HepG2 (cell line): Measurements from ENCODE around the gene TAS2R19. TPM values are rescaled to one million over a fixed set of nuclear protein-coding genes. Genes with fewer than 3 reads are reported as not detected.

Source experiments
- ATAC-seq: fragments of 200-7000 bp; cut with Tn5 transposase; 3 replicates; pipeline ENCODE4 v1.9.1; 2020; ENCODE audit warnings: mild to moderate bottlenecking, moderate library complexity
- BruUV-seq: library from RNA; stranded (reverse); fragments of 400-500 nt; replicated peaks from 2 replicates; lab custom pipeline; 2021; lab: Mats Ljungman, UMichigan
- CTCF ChIA-PET: fragments of 300-600 bp; formaldehyde crosslinking; extraction: SDS; loops from one replicate; lab custom pipeline; 2021; ENCODE audit warnings: low total read pairs, inconsistent platforms, low intra/inter-chr PET ratio; lab: Yijun Ruan, JAX
- POLR2A ChIA-PET: fragments of 350-600 bp; sonication (Branson Sonifier 250); formaldehyde crosslinking; loops from one replicate; lab custom pipeline; 2020; ENCODE audit warnings: antibody characterized with exemption, inconsistent platforms; lab: Yijun Ruan, JAX
- DNase-seq: peaks from one replicate; pipeline ENCODE4 v3.0.0-alpha.2; 2015; ENCODE audit warnings: low spot score
- FAIRE-seq: peaks from 3 replicates; lab custom pipeline; 2011; peaks lifted over from hg19 to GRCh38; lab: Jason Lieb, UNC
- H2AFZ ChIP-seq: one replicate; pipeline ENCODE4 v1.6.1; 2011; ENCODE audit warnings: low read length, inconsistent platforms
- H3K27ac ChIP-seq: fragments of 300-600 bp; 3 replicates; pipeline ENCODE4 v1.8.0; 2011; ENCODE audit warnings: mixed run types, mild to moderate bottlenecking, mixed read lengths, low read length, inconsistent platforms; ENCODE audit not compliant: insufficient read depth; ENCODE audit errors: extremely low read length
- H3K27me3 ChIP-seq, 2 experiments: fragments of 200-600 bp in 1 of 2; 2 replicates in 1 of 2; 3 replicates in 1 of 2; pipeline versions ENCODE4 v1.6.0 to v1.8.0; 2011; ENCODE audit warnings: low read length in 2 of 2, mild to moderate bottlenecking in 2 of 2, moderate library complexity in 2 of 2, inconsistent platforms in 1 of 2; ENCODE audit not compliant: insufficient read depth in 2 of 2, control insufficient read depth in 1 of 2
- H3K36me3 ChIP-seq, 2 experiments: fragments of 200-600 bp in 1 of 2; replicated peaks in 1 of 2; 2 replicates in 1 of 2; 3 replicates in 1 of 2; pipeline versions ENCODE4 v1.5.1 to v1.8.0; 2011; ENCODE audit warnings: low read length in 2 of 2, inconsistent platforms in 1 of 2; ENCODE audit not compliant: insufficient read depth in 2 of 2, control insufficient read depth in 1 of 2
- H3K4me1 ChIP-seq: 2 replicates; pipeline ENCODE4 v1.5.1; 2012; ENCODE audit warnings: low read length, inconsistent platforms; ENCODE audit not compliant: insufficient read depth
- H3K4me2 ChIP-seq: 2 replicates; pipeline ENCODE4 v1.6.0; 2011; ENCODE audit warnings: low read depth, low read length, inconsistent platforms
- H3K4me3 ChIP-seq, 3 experiments: fragments of 200-600 bp in 1 of 3; sonication (generic), shearing (Covaris generic) in 1 of 3; replicated peaks in 1 of 3; 2 replicates each; pipeline ENCODE4 v1.5.1; 2011 to 2016; ENCODE audit warnings: low read length in 3 of 3, inconsistent platforms in 2 of 3, low read depth in 2 of 3, mild to moderate bottlenecking in 2 of 3, control low read depth in 1 of 3, mixed read lengths in 1 of 3; ENCODE audit not compliant: insufficient read depth in 1 of 3
- H3K79me2 ChIP-seq: one replicate; pipeline ENCODE4 v1.6.1; 2011; ENCODE audit warnings: low read length, inconsistent platforms; ENCODE audit not compliant: insufficient read depth
- H3K9ac ChIP-seq: 2 replicates; pipeline ENCODE4 v1.6.0; 2011; ENCODE audit warnings: mild to moderate bottlenecking, low read depth, low read length, inconsistent platforms; ENCODE audit not compliant: insufficient read depth
- H3K9me3 ChIP-seq: 2 replicates; pipeline ENCODE4 v1.5.1; 2012; ENCODE audit warnings: mild to moderate bottlenecking, low read length
- H4K20me1 ChIP-seq: 2 replicates; pipeline ENCODE4 v1.6.0; 2011; ENCODE audit warnings: inconsistent platforms, mild to moderate bottlenecking, low read length, moderate library complexity; ENCODE audit not compliant: insufficient read depth
- NR0B2 ChIP-seq: sonication (generic); formaldehyde crosslinking; IDR thresholded peaks from 2 replicates; pipeline ENCODE4 v1.4.0; 2020; ENCODE audit warnings: mild to moderate bottlenecking, missing genetic modification reagents
- SRY ChIP-seq: sonication (generic); formaldehyde crosslinking; IDR thresholded peaks from 2 replicates; pipeline ENCODE4 v1.8.0; 2022; ENCODE audit warnings: mild to moderate bottlenecking, missing genetic modification reagents
- ZBTB49 ChIP-seq: sonication (generic); formaldehyde crosslinking; IDR thresholded peaks from 2 replicates; pipeline ENCODE4 v1.4.0; 2020; ENCODE audit warnings: missing genetic modification reagents, borderline replicate concordance
- ZNF451 ChIP-seq: sonication (generic); formaldehyde crosslinking; IDR thresholded peaks from 2 replicates; pipeline ENCODE4 v1.5.0; 2020; ENCODE audit warnings: mild to moderate bottlenecking, missing genetic modification reagents
- ZSCAN29 ChIP-seq: sonication (generic); formaldehyde crosslinking; conservative IDR thresholded peaks from 2 replicates; pipeline ENCODE4 v1.4.0; 2020; ENCODE audit warnings: mild to moderate bottlenecking, missing genetic modification reagents
- WGBS: methylation state at CpG from one replicate; pipeline ENCODE4 v1.1.6; 2017; ENCODE audit warnings: low lambda C conversion rate; 5-methylcytosine and 5-hydroxymethylcytosine counted together
- in situ Hi-C: cut with HindIII; loops from 2 replicates; pipeline ENCODE4 v1.10.0; 2017; ENCODE audit warnings: low pct_unique_long_range_greater_than_20kb; ENCODE audit not compliant: extremely low pct_ligation_motif_present
- intact Hi-C: fragments of 100-400 bp; cut with micrococcal nuclease; formaldehyde crosslinking; loops from one replicate; pipeline ENCODE4 v1.10.0; 2022; ENCODE audit not compliant: unreplicated experiment
- polyA plus RNA-seq, 8 experiments: library from polyadenylated mRNA; depleted of rRNA in 3 of 8; stranded (reverse) in 7 of 8; unstranded in 1 of 8; fragments of >200 nt; fragmentation: Illumina TruSeq in 4 of 8; extraction: Trizol in 4 of 8; gene quantifications; 2 replicates each; pipeline versions ENCODE4 v1.2.1 to v1.2.3, GENCODE V29; 2011 to 2016; ENCODE audit warnings: low read depth in 4 of 8, missing spikeins in 1 of 8, mixed read lengths in 1 of 8; ENCODE audit not compliant: insufficient read depth in 1 of 8
- total RNA-seq, 5 experiments: library from RNA; depleted of rRNA; stranded (reverse); fragments of >200 nt; fragmentation: Illumina TruSeq; extraction: Trizol; gene quantifications; 2 replicates each; pipeline ENCODE4 v1.2.3, GENCODE V29; 2016; ENCODE audit warnings: low read depth in 1 of 5

TAS2R19 gene
- total and polyA plus RNA-seq, 2 of the 13 experiments (the other 11 are each of a cell fraction or from before 2014, with no cell fraction given): 0.62 to 5.3 TPM

GRCh38 chr12:11069854-11070365 lies 47.5 kb upstream of the TAS2R19 start:
- Histone ChIP-seq H3K4me2 (no peak overlapping the region), H3K9ac (no peak overlapping the region), H3K27me3 (no peaks in the 10 kb centered on the region; a peak in 1 of 5 replicates), H3K4me1 (peaks cover 26% of the 10 kb centered on the region), H3K4me3 (no peak overlapping the region)
- 85% methylated on average over 5 of the region's 5 CpGs for WGBS
- CTCF ChIA-PET: no interaction called here
- TF ChIP-seq ZSCAN29 (CRISPR knock-in tag) (no peak), NR0B2 (CRISPR knock-in tag) (no peak), ZBTB49 (CRISPR knock-in tag) (no peak), SRY (CRISPR knock-in tag) (no peak), ZNF451 (CRISPR knock-in tag) (no peak)
- TF ChIP-seq, all 625 proteins: peak for 0
- Histone ChIP-seq H3K9me3 (no peaks in the 10 kb centered on the region), H2AFZ (no peak overlapping the region), H3K79me2 (no peaks in the 10 kb centered on the region), H4K20me1 (no peaks in the 10 kb centered on the region), H3K36me3 (no peaks in the 10 kb centered on the region; a peak in 1 of 5 replicates), H3K27ac (no peak overlapping the region)
- ATAC-seq (no peak), FAIRE-seq (no peak), DNase-seq (no peak)
- intact Hi-C loops (no loop called here), in situ Hi-C loops (loop anchor here (5.0 kb wide), 1 partner anchor 53 kb away; no protein-coding TSS in a partner anchor)
- no TSS peak for BruUV-seq
- POLR2A ChIA-PET: no interaction called here
